MM.1S (cell line): Measurements from ENCODE around the gene SHISA5.

Experiments
- DNase-seq: peaks from one replicate; pipeline ENCODE4 v3.0.0-alpha.2; 2015
- H2AFZ ChIP-seq: fragments of 300-600 bp; sonication (generic); 2 replicates; pipeline ENCODE4 v1.6.0; 2016; ENCODE audit warnings: antibody characterized with exemption, low read length
- H3F3A ChIP-seq: fragments of 300-600 bp; sonication (generic); 2 replicates; pipeline ENCODE4 v1.6.1; 2016; ENCODE audit warnings: mild to moderate bottlenecking, antibody characterized with exemption, low read length, moderate library complexity, mixed read lengths; ENCODE audit not compliant: insufficient read depth
- H3K27ac ChIP-seq: fragments of 300-600 bp; sonication (generic); 2 replicates; pipeline ENCODE4 v1.5.1; 2016; ENCODE audit warnings: mild to moderate bottlenecking, low read length
- H3K27me3 ChIP-seq: fragments of 300-600 bp; sonication (generic); replicated peaks from 2 replicates; pipeline ENCODE4 v1.6.0; 2016; ENCODE audit warnings: low read length; ENCODE audit not compliant: insufficient read depth
- H3K36me3 ChIP-seq: fragments of 300-600 bp; sonication (generic); replicated peaks from 2 replicates; pipeline ENCODE4 v1.6.1; 2016; ENCODE audit warnings: mild to moderate bottlenecking, low read length, mixed read lengths; ENCODE audit not compliant: insufficient read depth
- H3K4me1 ChIP-seq: fragments of 300-600 bp; sonication (generic); 2 replicates; pipeline ENCODE4 v1.6.1; 2016; ENCODE audit warnings: low read length, mixed read lengths
- H3K4me2 ChIP-seq: fragments of 300-600 bp; sonication (generic); 2 replicates; pipeline ENCODE4 v1.6.0; 2016; ENCODE audit warnings: low read depth, low read length
- H3K4me3 ChIP-seq: fragments of 300-600 bp; sonication (generic); 2 replicates; pipeline ENCODE4 v1.5.1; 2016; ENCODE audit warnings: low read length, mixed read lengths
- H3K79me2 ChIP-seq: fragments of 300-600 bp; sonication (generic); 2 replicates; pipeline ENCODE4 v1.6.1; 2016; ENCODE audit warnings: mixed run types, low read length, mixed read lengths
- H3K9ac ChIP-seq: fragments of 300-600 bp; sonication (generic); 2 replicates; pipeline ENCODE4 v1.6.1; 2016; ENCODE audit warnings: low read length, mixed read lengths
- H3K9me2 ChIP-seq: fragments of 300-600 bp; sonication (generic); replicated peaks from 2 replicates; pipeline ENCODE4 v1.6.1; 2016; ENCODE audit warnings: mild to moderate bottlenecking, low read length, mixed read lengths; ENCODE audit not compliant: insufficient read depth
- H3K9me3 ChIP-seq: fragments of 300-600 bp; sonication (generic); replicated peaks from 2 replicates; pipeline ENCODE4 v1.6.1; 2016; ENCODE audit warnings: mild to moderate bottlenecking, low read length, mixed read lengths; ENCODE audit not compliant: insufficient read depth
- H4K20me1 ChIP-seq: fragments of 300-600 bp; sonication (generic); 2 replicates; pipeline ENCODE4 v1.6.1; 2016; ENCODE audit warnings: mild to moderate bottlenecking, low read length, moderate library complexity, mixed read lengths; ENCODE audit not compliant: insufficient read depth
- EZH2 ChIP-seq: fragments of 300-600 bp; sonication (generic); optimal IDR thresholded peaks from 2 replicates; pipeline ENCODE3; 2017; ENCODE audit warnings: low read depth, mild to moderate bottlenecking, antibody characterized with exemption, low read length, mixed read lengths
- EZH2phosphoT487 ChIP-seq: fragments of 300-600 bp; sonication (generic); IDR thresholded peaks from 2 replicates; pipeline ENCODE4 v1.6.1; 2018; ENCODE audit warnings: antibody characterized with exemption, low read length
- TF ChIP-seq, protein P1 (sequence below): fragments of 300-600 bp; sonication (generic); IDR thresholded peaks from 2 replicates; pipeline ENCODE4 v1.5.1; 2016; ENCODE audit warnings: antibody characterized with exemption, low read length, mixed read lengths

The SHISA5 gene

GRCh38 chr3:48422681-48423080, 81.3 kb downstream of the SHISA5 start:
- no peaks in the 10 kb centered on the region for H3K9me3 ChIP-seq
- no peaks in the 10 kb centered on the region for H3K4me1 ChIP-seq
- no peak overlapping the region for H3K4me3 ChIP-seq
- no peak overlapping the region for H3K9ac ChIP-seq
- no peaks in the 10 kb centered on the region for H3K9me2 ChIP-seq
- no peaks in the 10 kb centered on the region for H3F3A ChIP-seq
- H3K36me3 ChIP-seq = no peaks in the 10 kb centered on the region
- peaks cover 41% of the 10 kb centered on the region for H3K27me3 ChIP-seq
- H3K27ac ChIP-seq = no peak overlapping the region
- H2AFZ ChIP-seq = no peak overlapping the region
- TF ChIP-seq, protein P1, sequence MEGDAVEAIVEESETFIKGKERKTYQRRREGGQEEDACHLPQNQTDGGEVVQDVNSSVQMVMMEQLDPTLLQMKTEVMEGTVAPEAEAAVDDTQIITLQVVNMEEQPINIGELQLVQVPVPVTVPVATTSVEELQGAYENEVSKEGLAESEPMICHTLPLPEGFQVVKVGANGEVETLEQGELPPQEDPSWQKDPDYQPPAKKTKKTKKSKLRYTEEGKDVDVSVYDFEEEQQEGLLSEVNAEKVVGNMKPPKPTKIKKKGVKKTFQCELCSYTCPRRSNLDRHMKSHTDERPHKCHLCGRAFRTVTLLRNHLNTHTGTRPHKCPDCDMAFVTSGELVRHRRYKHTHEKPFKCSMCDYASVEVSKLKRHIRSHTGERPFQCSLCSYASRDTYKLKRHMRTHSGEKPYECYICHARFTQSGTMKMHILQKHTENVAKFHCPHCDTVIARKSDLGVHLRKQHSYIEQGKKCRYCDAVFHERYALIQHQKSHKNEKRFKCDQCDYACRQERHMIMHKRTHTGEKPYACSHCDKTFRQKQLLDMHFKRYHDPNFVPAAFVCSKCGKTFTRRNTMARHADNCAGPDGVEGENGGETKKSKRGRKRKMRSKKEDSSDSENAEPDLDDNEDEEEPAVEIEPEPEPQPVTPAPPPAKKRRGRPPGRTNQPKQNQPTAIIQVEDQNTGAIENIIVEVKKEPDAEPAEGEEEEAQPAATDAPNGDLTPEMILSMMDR = no peak
- TF ChIP-seq EZH2 (no peak), EZH2phosphoT487 (no peak)
- H3K79me2 ChIP-seq = no peaks in the 10 kb centered on the region
- no peak overlapping the region for H3K4me2 ChIP-seq
- no peak for DNase-seq
- no peaks in the 10 kb centered on the region for H4K20me1 ChIP-seq

GRCh38 chr3:48422272-48422671, 81.7 kb downstream of the SHISA5 start:
- Histone ChIP-seq H3F3A (no peaks in the 10 kb centered on the region), H4K20me1 (no peaks in the 10 kb centered on the region), H3K27ac (no peak overlapping the region), H3K79me2 (no peaks in the 10 kb centered on the region), H3K36me3 (no peaks in the 10 kb centered on the region), H3K9me3 (no peaks in the 10 kb centered on the region), H3K9ac (no peak overlapping the region), H3K9me2 (no peaks in the 10 kb centered on the region), H3K4me3 (no peak overlapping the region), H3K27me3 (peaks cover 37% of the 10 kb centered on the region), H3K4me1 (no peaks in the 10 kb centered on the region), H2AFZ (no peak overlapping the region), H3K4me2 (no peak overlapping the region)
- TF ChIP-seq, protein P1 = no peak; the same call in 1 of the 2 replicates
- TF ChIP-seq EZH2phosphoT487 (no peak), EZH2 (no peak)
- DNase-seq = no peak

GRCh38 chr3:48420561-48420960, 83.4 kb downstream of the SHISA5 start:
- Histone ChIP-seq H3K36me3 (no peaks in the 10 kb centered on the region), H3F3A (no peaks in the 10 kb centered on the region), H3K9me3 (no peaks in the 10 kb centered on the region), H3K27ac (no peak overlapping the region), H4K20me1 (no peaks in the 10 kb centered on the region), H3K4me3 (no peak overlapping the region), H3K9me2 (no peaks in the 10 kb centered on the region), H2AFZ (no peak overlapping the region), H3K9ac (no peak overlapping the region), H3K4me2 (no peak overlapping the region), H3K4me1 (no peaks in the 10 kb centered on the region), H3K79me2 (no peaks in the 10 kb centered on the region), H3K27me3 (peaks cover 46% of the 10 kb centered on the region)
- DNase-seq = no peak
- TF ChIP-seq EZH2 = no peak
- no peak for TF ChIP-seq EZH2phosphoT487
- TF ChIP-seq, protein P1 = no peak
